ENCODE data around the gene ZEB2.

The ZEB2 gene

DNA sequence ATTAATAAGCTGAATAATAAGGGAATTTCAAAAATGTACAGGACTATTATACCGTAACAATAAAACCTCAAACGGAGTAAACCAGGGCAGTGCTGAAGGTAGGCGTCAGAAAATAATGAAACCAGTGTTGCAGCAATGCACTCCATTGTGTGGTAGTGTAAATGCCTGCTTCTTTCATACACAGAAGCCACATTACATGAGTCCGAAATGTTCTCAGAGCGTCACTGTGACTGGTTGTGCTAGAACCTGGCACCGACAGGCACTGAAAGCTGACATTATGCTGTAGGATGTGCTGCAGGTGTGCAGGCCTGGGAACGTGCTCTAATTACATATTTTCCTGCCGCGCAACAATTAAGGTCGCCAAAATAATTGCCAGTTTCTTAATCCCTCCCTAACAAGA is 53.3 kb downstream of the ZEB2 start:
- Histone ChIP-seq H3K27ac (ENCODE audit: low read length) (no peak overlapping the region), H3K4me3 (ENCODE audit: low read depth in 1 of 2, low read length in 2 of 2) (no peak overlapping the region), H3K4me1 (ENCODE audit: control insufficient read depth in 1 of 2, insufficient read depth in 2 of 2, low read length in 2 of 2) (peaks cover 0 to 10% of the 10 kb centered on the region in 2 donors), H3K27me3 (ENCODE audit: low read depth, low read length) (no peaks in the 10 kb centered on the region), H3K9me3 (ENCODE audit: control insufficient read depth in 1 of 2, low read length in 2 of 2) (no peaks in the 10 kb centered on the region), H3K36me3 (ENCODE audit: control insufficient read depth in 1 of 2, insufficient read depth in 2 of 2, low read length in 2 of 2) (no peaks in the 10 kb centered on the region)

DNA sequence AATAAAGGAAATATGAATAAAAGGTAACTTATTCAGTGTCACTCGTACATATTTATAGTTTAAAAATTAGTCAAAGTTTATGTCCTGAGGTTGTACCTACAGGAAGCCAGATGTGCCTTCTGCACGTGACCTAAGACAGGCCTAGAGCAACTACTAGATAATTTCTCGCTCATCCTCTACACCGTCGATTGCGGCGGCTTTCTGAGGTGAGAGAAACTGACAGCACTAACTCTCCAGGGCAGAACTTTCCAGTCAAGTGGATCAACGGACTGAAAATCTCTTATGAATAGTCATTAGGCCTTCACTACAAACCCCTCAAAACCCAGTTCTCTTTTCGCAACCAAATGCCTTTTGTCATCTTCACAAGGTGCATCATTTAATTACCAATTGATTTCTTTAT is 54.2 kb downstream of the ZEB2 start:
- Histone ChIP-seq H3K27ac (ENCODE audit: low read length) (no peak overlapping the region), H3K4me3 (ENCODE audit: low read depth in 1 of 2, low read length in 2 of 2) (no peak overlapping the region), H3K27me3 (ENCODE audit: low read depth, low read length) (no peaks in the 10 kb centered on the region), H3K36me3 (ENCODE audit: control insufficient read depth in 1 of 2, insufficient read depth in 2 of 2, low read length in 2 of 2) (no peaks in the 10 kb centered on the region), H3K9me3 (ENCODE audit: control insufficient read depth in 1 of 2, low read length in 2 of 2) (no peaks in the 10 kb centered on the region), H3K4me1 (ENCODE audit: control insufficient read depth in 1 of 2, insufficient read depth in 2 of 2, low read length in 2 of 2) (peaks cover 0 to 11% of the 10 kb centered on the region in 2 donors)

DNA sequence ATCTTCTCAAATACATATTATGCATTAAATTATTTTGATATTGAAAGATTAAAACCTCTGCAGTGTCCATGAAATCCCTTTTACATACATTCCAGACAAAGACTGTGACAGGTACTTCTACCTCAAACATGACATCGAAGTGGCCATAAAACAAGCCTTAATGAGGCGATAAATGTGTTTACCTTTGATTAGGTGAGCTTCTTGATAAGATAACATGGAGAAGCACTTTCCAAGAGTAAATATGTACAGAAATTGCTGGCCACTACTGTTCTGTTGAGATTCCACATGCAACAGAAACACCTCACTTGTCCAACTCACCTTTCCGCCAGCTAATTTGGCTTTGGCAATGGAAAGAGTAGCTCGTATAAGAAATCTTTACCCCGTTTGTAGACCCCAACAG is 55.2 kb downstream of the ZEB2 start:
- no peaks in the 10 kb centered on the region for H3K27me3 ChIP-seq (ENCODE audit: low read depth, low read length)
- H3K4me1 ChIP-seq (ENCODE audit: control insufficient read depth in 1 of 2, insufficient read depth in 2 of 2, low read length in 2 of 2), result peaks cover 0 to 8% of the 10 kb centered on the region in 2 donors
- no peak overlapping the region for H3K27ac ChIP-seq (ENCODE audit: low read length)
- H3K9me3 ChIP-seq (ENCODE audit: control insufficient read depth in 1 of 2, low read length in 2 of 2), result no peaks in the 10 kb centered on the region
- H3K36me3 ChIP-seq (ENCODE audit: control insufficient read depth in 1 of 2, insufficient read depth in 2 of 2, low read length in 2 of 2), result no peaks in the 10 kb centered on the region
- no peak overlapping the region for H3K4me3 ChIP-seq (ENCODE audit: low read depth in 1 of 2, low read length in 2 of 2)

DNA sequence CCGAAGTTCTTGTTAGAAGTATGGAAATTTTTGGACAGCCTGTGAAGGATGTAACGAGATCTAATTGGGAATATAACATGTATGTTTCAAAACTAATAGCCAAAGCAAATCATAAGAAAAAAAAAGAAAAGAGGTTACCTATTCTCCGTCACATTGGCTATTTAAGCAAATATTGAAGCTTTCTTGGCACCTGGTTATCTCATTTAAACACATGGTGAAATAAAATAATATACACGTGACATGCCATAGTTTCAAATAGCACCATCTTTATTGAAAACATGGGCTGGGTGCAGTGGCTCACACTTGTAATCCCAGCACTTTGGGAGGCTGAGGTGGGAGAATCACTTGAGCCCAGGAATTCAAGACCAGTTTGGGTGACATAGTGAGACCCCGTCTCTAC is 56.7 kb downstream of the ZEB2 start:
- H3K36me3 ChIP-seq (ENCODE audit: control insufficient read depth in 1 of 2, insufficient read depth in 2 of 2, low read length in 2 of 2), result no peaks in the 10 kb centered on the region
- H3K27me3 ChIP-seq (ENCODE audit: low read depth, low read length), result no peaks in the 10 kb centered on the region
- H3K27ac ChIP-seq (ENCODE audit: low read length), result no peak overlapping the region
- H3K4me3 ChIP-seq (ENCODE audit: low read depth in 1 of 2, low read length in 2 of 2), result no peak overlapping the region
- no peaks in the 10 kb centered on the region for H3K9me3 ChIP-seq (ENCODE audit: control insufficient read depth in 1 of 2, low read length in 2 of 2)
- peaks cover 0 to 6% of the 10 kb centered on the region in 2 donors for H3K4me1 ChIP-seq (ENCODE audit: control insufficient read depth in 1 of 2, insufficient read depth in 2 of 2, low read length in 2 of 2)

DNA sequence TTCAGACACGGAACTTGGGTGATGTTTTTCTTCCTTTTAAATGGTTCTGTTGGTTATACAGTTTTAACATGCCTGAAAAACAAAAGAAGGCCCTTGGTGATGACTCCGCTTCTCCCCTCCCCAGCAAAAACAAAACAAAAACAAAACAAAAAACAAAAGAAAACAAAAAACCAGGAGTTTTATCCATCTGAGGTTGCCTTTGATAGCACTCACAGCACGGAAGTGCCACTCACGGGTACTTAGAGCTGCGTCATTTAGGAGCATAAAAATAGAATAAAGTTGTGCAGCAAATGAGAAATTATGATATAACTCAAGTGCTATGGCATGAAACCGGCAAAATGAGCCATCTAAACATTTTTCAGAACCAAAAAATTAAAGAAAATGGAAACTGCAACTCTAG is 57.7 kb downstream of the ZEB2 start:
- Histone ChIP-seq H3K4me3 (ENCODE audit: low read depth in 1 of 2, low read length in 2 of 2) (no peak overlapping the region), H3K27me3 (ENCODE audit: low read depth, low read length) (no peaks in the 10 kb centered on the region), H3K9me3 (ENCODE audit: control insufficient read depth in 1 of 2, low read length in 2 of 2) (no peaks in the 10 kb centered on the region), H3K36me3 (ENCODE audit: control insufficient read depth in 1 of 2, insufficient read depth in 2 of 2, low read length in 2 of 2) (no peaks in the 10 kb centered on the region), H3K27ac (ENCODE audit: low read length) (no peak overlapping the region), H3K4me1 (ENCODE audit: control insufficient read depth in 1 of 2, insufficient read depth in 2 of 2, low read length in 2 of 2) (peaks cover 0 to 9% of the 10 kb centered on the region in 2 donors)

DNA sequence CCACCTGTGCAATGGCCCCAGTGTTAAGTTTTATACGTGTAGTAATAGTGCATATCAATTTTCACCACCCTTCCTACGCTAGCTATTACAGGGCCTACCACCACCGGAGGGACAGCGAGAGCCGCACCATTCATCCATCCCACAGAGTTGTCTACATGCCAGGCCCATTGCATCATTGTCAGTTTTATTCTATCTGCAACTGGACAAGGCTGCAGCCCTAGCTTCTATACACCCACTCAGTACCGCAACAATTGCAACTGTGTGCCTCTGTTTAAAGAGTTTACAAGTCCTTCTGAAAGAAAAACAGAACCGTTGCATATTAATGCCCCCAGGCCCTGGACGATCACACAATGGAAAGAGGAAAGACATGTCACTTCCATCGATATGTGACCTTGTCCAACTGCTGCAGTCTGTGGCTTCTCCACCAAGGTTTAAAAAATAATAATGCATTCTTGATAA is 58.6 kb downstream of the ZEB2 start:
- H3K36me3 ChIP-seq (ENCODE audit: control insufficient read depth in 1 of 2, insufficient read depth in 2 of 2, low read length in 2 of 2), result no peaks in the 10 kb centered on the region
- H3K27ac ChIP-seq (ENCODE audit: low read length), result no peak overlapping the region
- H3K27me3 ChIP-seq (ENCODE audit: low read depth, low read length), result no peaks in the 10 kb centered on the region
- no peak overlapping the region for H3K4me3 ChIP-seq (ENCODE audit: low read depth in 1 of 2, low read length in 2 of 2)
- H3K4me1 ChIP-seq (ENCODE audit: control insufficient read depth in 1 of 2, insufficient read depth in 2 of 2, low read length in 2 of 2), result peaks cover 0 to 16% of the 10 kb centered on the region in 2 donors
- H3K9me3 ChIP-seq (ENCODE audit: control insufficient read depth in 1 of 2, low read length in 2 of 2), result no peaks in the 10 kb centered on the region

DNA sequence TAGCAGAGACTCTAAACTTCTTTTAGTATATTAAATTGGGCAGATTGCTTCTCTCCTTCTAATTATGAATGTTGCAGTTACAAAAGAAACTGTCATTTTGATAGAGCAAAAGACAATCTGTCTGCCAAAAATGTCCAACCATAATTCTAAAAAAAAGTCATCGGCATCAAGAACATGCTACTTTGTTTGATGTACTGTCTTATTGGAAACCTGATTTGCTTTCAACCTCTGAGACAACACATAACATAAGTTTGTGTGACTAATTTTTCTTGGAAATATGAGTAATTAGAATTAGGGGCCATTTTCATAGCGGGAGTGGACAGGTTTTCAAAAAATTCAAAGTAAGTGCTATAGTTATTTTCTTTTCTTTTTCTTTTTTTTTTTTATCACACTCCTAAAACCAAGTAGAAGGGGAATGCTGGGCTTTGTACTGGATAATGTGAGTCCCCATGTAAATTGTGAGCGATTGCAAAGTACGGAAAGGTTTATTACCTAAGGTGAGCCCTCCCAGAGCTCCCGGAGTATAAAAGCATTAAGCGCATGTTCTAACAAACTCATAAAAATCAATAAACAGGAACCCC is 59.1 kb downstream of the ZEB2 start:
- H3K4me1 ChIP-seq (ENCODE audit: control insufficient read depth in 1 of 2, insufficient read depth in 2 of 2, low read length in 2 of 2), result peaks cover 0 to 16% of the 10 kb centered on the region in 2 donors
- no peak overlapping the region for H3K4me3 ChIP-seq (ENCODE audit: low read depth in 1 of 2, low read length in 2 of 2)
- H3K9me3 ChIP-seq (ENCODE audit: control insufficient read depth in 1 of 2, low read length in 2 of 2), result no peaks in the 10 kb centered on the region
- no peaks in the 10 kb centered on the region for H3K36me3 ChIP-seq (ENCODE audit: control insufficient read depth in 1 of 2, insufficient read depth in 2 of 2, low read length in 2 of 2)
- no peaks in the 10 kb centered on the region for H3K27me3 ChIP-seq (ENCODE audit: low read depth, low read length)
- H3K27ac ChIP-seq (ENCODE audit: low read length), result peak overlapping the region; percentile 39

DNA sequence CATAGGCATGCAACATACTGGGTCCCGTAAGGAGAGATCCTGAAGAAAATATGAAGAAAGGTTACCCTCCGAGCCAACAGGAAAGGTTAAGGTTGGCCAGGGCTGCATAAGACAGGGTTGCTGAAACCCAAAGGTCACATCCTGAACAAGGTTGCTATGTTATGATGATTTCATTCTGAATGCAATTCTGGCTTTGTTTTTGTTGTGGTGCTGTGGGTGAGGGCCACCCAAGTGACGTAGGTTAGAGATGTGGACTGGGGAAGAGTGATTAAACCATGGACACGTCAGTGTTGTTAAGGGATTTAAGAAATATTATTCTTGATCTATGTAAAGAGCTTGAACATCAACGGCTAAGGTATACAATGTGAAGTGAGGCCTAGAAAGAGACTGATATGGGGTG is 60.0 kb downstream of the ZEB2 start:
- Histone ChIP-seq H3K36me3 (ENCODE audit: control insufficient read depth in 1 of 2, insufficient read depth in 2 of 2, low read length in 2 of 2) (no peaks in the 10 kb centered on the region), H3K9me3 (ENCODE audit: control insufficient read depth in 1 of 2, low read length in 2 of 2) (no peaks in the 10 kb centered on the region), H3K27ac (ENCODE audit: low read length) (peak overlapping the region; percentile 52), H3K4me1 (ENCODE audit: control insufficient read depth in 1 of 2, insufficient read depth in 2 of 2, low read length in 2 of 2) (peaks cover 0 to 24% of the 10 kb centered on the region in 2 donors), H3K4me3 (ENCODE audit: low read depth in 1 of 2, low read length in 2 of 2) (no peak overlapping the region), H3K27me3 (ENCODE audit: low read depth, low read length) (no peaks in the 10 kb centered on the region)

DNA sequence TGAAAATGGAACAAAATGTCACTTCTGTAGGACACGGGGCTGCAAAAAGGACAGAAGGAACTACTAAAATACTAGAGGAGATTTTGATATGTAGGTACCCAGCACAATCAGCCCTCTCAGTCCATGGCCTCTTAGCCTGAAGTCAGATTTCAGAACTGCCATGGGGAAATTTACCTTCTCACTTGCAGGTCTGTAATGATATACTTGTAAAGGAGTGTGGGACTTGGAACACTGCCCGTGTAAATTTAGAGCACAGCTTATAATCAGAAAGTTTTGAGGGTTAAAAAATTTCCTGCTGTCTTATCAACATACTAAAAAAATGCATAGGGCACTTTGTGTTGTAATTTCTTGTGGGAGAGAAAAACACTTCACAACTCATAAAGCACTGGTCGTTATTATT is 60.6 kb downstream of the ZEB2 start:
- peaks cover 0 to 24% of the 10 kb centered on the region in 2 donors for H3K4me1 ChIP-seq (ENCODE audit: control insufficient read depth in 1 of 2, insufficient read depth in 2 of 2, low read length in 2 of 2)
- no peaks in the 10 kb centered on the region for H3K36me3 ChIP-seq (ENCODE audit: control insufficient read depth in 1 of 2, insufficient read depth in 2 of 2, low read length in 2 of 2)
- no peaks in the 10 kb centered on the region for H3K9me3 ChIP-seq (ENCODE audit: control insufficient read depth in 1 of 2, low read length in 2 of 2)
- H3K4me3 ChIP-seq (ENCODE audit: low read depth in 1 of 2, low read length in 2 of 2), result no peak overlapping the region
- peak overlapping the region; percentile 52 for H3K27ac ChIP-seq (ENCODE audit: low read length)
- H3K27me3 ChIP-seq (ENCODE audit: low read depth, low read length), result no peaks in the 10 kb centered on the region

DNA sequence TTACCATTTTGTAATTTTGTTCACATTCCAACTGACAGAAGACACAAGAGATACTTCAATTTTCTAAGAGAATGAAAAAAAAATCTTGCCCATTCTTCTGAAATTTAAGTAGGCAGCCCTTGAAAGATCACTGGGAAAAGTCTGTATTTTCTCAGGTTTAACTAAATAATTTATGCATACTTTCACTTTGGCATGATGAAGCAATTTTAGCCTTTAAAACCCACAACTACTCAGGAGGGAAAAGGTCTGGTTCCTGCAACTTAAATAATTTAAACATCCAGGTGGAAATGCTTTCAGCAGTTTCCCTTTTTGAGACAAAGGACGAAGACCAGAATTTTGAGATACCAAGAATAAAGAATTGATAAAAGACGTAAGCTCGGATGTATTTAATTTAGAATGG is 61.4 kb downstream of the ZEB2 start:
- no peaks in the 10 kb centered on the region for H3K36me3 ChIP-seq (ENCODE audit: control insufficient read depth in 1 of 2, insufficient read depth in 2 of 2, low read length in 2 of 2)
- peaks cover 0 to 24% of the 10 kb centered on the region in 2 donors for H3K4me1 ChIP-seq (ENCODE audit: control insufficient read depth in 1 of 2, insufficient read depth in 2 of 2, low read length in 2 of 2)
- H3K27ac ChIP-seq (ENCODE audit: low read length), result no peak overlapping the region
- no peaks in the 10 kb centered on the region for H3K9me3 ChIP-seq (ENCODE audit: control insufficient read depth in 1 of 2, low read length in 2 of 2)
- no peak overlapping the region for H3K4me3 ChIP-seq (ENCODE audit: low read depth in 1 of 2, low read length in 2 of 2)
- no peaks in the 10 kb centered on the region for H3K27me3 ChIP-seq (ENCODE audit: low read depth, low read length)

DNA sequence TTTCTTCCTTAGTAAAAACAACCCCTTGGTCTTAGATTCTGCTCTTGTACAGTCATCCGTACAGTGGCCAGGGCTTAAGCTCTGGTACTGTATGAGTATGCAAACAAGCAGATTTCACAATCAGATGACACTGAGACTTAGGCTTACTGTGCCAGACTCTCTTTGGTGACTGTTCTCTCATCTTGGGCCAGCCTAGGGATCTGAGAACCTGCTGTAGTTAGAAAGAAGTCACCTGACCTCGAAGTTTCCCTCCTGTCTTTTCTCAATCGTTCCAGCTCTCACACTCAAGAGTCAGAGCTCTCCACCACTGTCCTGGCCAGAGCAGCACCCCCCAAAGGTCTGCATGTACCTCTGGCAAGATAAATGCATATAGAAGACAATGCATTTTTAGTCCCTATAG is 63.2 kb downstream of the ZEB2 start:
- Histone ChIP-seq H3K27ac (ENCODE audit: low read length) (no peak overlapping the region), H3K4me1 (ENCODE audit: control insufficient read depth in 1 of 2, insufficient read depth in 2 of 2, low read length in 2 of 2) (peaks cover 0 to 19% of the 10 kb centered on the region in 2 donors), H3K4me3 (ENCODE audit: low read depth in 1 of 2, low read length in 2 of 2) (no peak overlapping the region), H3K27me3 (ENCODE audit: low read depth, low read length) (no peaks in the 10 kb centered on the region), H3K9me3 (ENCODE audit: control insufficient read depth in 1 of 2, low read length in 2 of 2) (no peaks in the 10 kb centered on the region), H3K36me3 (ENCODE audit: control insufficient read depth in 1 of 2, insufficient read depth in 2 of 2, low read length in 2 of 2) (no peaks in the 10 kb centered on the region)

DNA sequence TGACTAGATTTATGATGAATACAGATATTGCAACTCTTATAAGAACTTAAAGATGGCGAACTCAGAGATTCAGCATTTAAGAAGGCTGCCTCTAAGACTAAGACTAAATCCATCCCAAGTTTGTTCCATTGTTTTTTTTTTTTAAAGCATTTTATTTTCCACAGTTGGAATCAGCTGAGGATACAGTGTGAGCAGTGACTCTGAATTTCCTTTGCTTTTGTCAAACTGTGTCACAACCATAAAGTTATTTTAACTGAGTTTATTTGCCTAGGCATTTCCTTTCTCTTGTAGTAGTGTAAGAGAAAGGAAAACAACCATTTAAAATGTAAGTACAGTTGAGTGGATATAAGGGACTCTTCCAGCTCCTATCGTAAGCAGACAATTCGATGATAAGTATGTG is 63.9 kb downstream of the ZEB2 start:
- H3K4me1 ChIP-seq (ENCODE audit: control insufficient read depth in 1 of 2, insufficient read depth in 2 of 2, low read length in 2 of 2), result peaks cover 0 to 18% of the 10 kb centered on the region in 2 donors
- H3K9me3 ChIP-seq (ENCODE audit: control insufficient read depth in 1 of 2, low read length in 2 of 2), result no peaks in the 10 kb centered on the region
- H3K27me3 ChIP-seq (ENCODE audit: low read depth, low read length), result no peaks in the 10 kb centered on the region
- peak overlapping the region; percentile 17 for H3K27ac ChIP-seq (ENCODE audit: low read length)
- no peak overlapping the region for H3K4me3 ChIP-seq (ENCODE audit: low read depth in 1 of 2, low read length in 2 of 2)
- H3K36me3 ChIP-seq (ENCODE audit: control insufficient read depth in 1 of 2, insufficient read depth in 2 of 2, low read length in 2 of 2), result no peaks in the 10 kb centered on the region
